IPS DF 6.9 (cell line): ENCODE data around the gene C3orf38.

Experiments used
- DNase-seq: peaks from one replicate; pipeline ENCODE4 v3.0.0-alpha.2; 2013; ENCODE audit warnings: low read depth, low spot score
- H3K27ac ChIP-seq: one replicate; pipeline ENCODE4 v1.5.1; 2013; ENCODE audit warnings: low read length, control low read depth
- H3K27me3 ChIP-seq: 2 replicates; pipeline ENCODE4 v1.6.1; 2013; ENCODE audit warnings: mild to moderate bottlenecking, low read length; ENCODE audit not compliant: control insufficient read depth, insufficient read depth
- H3K36me3 ChIP-seq: 2 replicates; pipeline ENCODE4 v1.6.1; 2013; ENCODE audit warnings: low read length; ENCODE audit not compliant: control insufficient read depth, insufficient read depth
- H3K4me1 ChIP-seq: 2 replicates; pipeline ENCODE4 v1.6.1; 2013; ENCODE audit warnings: low read length; ENCODE audit not compliant: control insufficient read depth, insufficient read depth
- H3K4me3 ChIP-seq: 2 replicates; pipeline ENCODE4 v1.5.1; 2013; ENCODE audit warnings: mild to moderate bottlenecking, low read length
- H3K9me3 ChIP-seq: 2 replicates; pipeline ENCODE4 v1.6.1; 2013; ENCODE audit warnings: low read length, inconsistent platforms; ENCODE audit not compliant: control insufficient read depth, insufficient read depth
- WGBS: extraction: QIAGEN DNeasy Blood & Tissue Kit; methylation state at CpG from one replicate; pipeline ENCODE4 v1.1.7; 2013; ENCODE audit warnings: mixed read lengths, missing lambda C conversion rate; ENCODE audit not compliant: insufficient read length, insufficient coverage; 5-methylcytosine and 5-hydroxymethylcytosine counted together

Gene C3orf38

DNA sequence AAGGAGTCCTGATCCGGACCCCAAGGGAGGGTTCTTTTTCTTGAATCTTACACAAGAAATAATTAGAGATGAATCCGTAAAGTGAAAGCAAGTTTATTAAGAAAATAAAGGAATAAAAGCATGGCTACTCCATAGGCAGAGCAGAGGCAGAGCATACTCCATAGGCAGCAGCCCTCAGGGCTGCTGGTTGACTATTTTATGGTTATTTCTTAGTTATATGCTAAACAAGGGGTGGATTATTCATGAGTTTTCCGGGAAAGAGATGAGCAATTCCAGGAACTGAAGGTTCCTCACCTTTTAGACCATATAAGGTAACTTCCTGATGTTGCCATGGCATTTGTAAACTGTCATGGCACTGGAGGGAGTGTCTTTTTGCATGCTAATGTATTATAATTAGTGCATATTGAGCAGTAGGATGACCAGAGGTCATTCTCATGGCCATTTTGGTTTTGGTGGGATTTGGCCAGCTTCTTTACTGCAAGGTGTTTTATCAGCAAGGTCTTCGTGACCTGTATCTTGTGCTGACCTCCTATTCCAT, 42.2 kb downstream of the C3orf38 start:
- H3K27ac ChIP-seq: no peak overlapping the region
- WGBS: no CpG with 5 or more reads among the region's 4 CpGs
- 0 out of 2 replicates have a peak, but pooled peaks cover 1% of the 10 kb centered on the region for H3K4me1 ChIP-seq
- H3K9me3 ChIP-seq: no peaks in the 10 kb centered on the region
- H3K36me3 ChIP-seq: no peaks in the 10 kb centered on the region
- no peak for DNase-seq
- no peak overlapping the region for H3K4me3 ChIP-seq
- H3K27me3 ChIP-seq: no peaks in the 10 kb centered on the region

DNA sequence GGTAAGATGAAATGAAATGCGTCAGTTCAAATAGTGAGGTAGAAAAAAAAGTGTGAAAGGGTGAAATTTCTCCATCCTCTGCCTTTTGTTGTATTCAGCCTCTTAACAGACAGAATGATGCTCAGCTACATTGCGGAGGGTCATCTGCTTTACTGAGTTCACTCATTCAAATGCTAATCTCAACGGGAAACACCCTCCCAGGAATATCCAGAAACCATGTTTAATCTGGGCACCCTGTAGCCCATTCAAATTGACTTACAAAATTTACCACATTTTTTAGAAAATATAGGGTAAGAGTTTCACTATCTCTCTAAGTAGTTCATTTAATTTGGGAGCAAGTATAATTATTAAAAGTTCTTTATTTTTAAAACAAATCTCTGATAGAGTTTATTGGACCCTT, 42.9 kb downstream of the C3orf38 start:
- WGBS: no CpG with 5 or more reads among the region's 3 CpGs
- no peaks in the 10 kb centered on the region for H3K27me3 ChIP-seq
- H3K9me3 ChIP-seq: no peaks in the 10 kb centered on the region
- no peak for DNase-seq
- H3K36me3 ChIP-seq: no peaks in the 10 kb centered on the region
- H3K4me3 ChIP-seq: no peak overlapping the region
- H3K27ac ChIP-seq: no peak overlapping the region
- H3K4me1 ChIP-seq: 0 out of 2 replicates have a peak, but pooled peaks cover 1% of the 10 kb centered on the region

- Histone ChIP-seq H3K27me3 (no peaks in the 10 kb centered on the region), H3K4me3 (no peak overlapping the region), H3K36me3 (no peaks in the 10 kb centered on the region), H3K9me3 (no peaks in the 10 kb centered on the region), H3K4me1 (no peaks in the 10 kb centered on the region), H3K27ac (no peak overlapping the region)
- WGBS: no CpG with 5 or more reads among the region's 2 CpGs
- DNase-seq: no peak
Observed at GRCh38 chr3:88195951-88196434, 46.2 kb downstream of the C3orf38 start.

- H3K36me3 ChIP-seq: no peaks in the 10 kb centered on the region
- H3K27ac ChIP-seq: no peak overlapping the region
- H3K27me3 ChIP-seq: no peaks in the 10 kb centered on the region
- no peak overlapping the region for H3K4me3 ChIP-seq
- DNase-seq: no peak
- H3K4me1 ChIP-seq: no peaks in the 10 kb centered on the region
- no CpG with 5 or more reads among the region's 1 CpG for WGBS
- H3K9me3 ChIP-seq: no peaks in the 10 kb centered on the region
Observed at GRCh38 chr3:88198121-88198520, 48.4 kb downstream of the C3orf38 start.

- WGBS: no CpG with 5 or more reads among the region's 5 CpGs
- H3K4me1 ChIP-seq: no peaks in the 10 kb centered on the region
- H3K4me3 ChIP-seq: no peak overlapping the region
- no peaks in the 10 kb centered on the region for H3K9me3 ChIP-seq
- no peaks in the 10 kb centered on the region for H3K27me3 ChIP-seq
- H3K36me3 ChIP-seq: no peaks in the 10 kb centered on the region
- no peak overlapping the region for H3K27ac ChIP-seq
- peak; percentile 64 for DNase-seq
Observed at GRCh38 chr3:88203642-88204055, 53.9 kb downstream of the C3orf38 start.
